ENCODE results near the gene CLIC1.

CLIC1 gene

DNA sequence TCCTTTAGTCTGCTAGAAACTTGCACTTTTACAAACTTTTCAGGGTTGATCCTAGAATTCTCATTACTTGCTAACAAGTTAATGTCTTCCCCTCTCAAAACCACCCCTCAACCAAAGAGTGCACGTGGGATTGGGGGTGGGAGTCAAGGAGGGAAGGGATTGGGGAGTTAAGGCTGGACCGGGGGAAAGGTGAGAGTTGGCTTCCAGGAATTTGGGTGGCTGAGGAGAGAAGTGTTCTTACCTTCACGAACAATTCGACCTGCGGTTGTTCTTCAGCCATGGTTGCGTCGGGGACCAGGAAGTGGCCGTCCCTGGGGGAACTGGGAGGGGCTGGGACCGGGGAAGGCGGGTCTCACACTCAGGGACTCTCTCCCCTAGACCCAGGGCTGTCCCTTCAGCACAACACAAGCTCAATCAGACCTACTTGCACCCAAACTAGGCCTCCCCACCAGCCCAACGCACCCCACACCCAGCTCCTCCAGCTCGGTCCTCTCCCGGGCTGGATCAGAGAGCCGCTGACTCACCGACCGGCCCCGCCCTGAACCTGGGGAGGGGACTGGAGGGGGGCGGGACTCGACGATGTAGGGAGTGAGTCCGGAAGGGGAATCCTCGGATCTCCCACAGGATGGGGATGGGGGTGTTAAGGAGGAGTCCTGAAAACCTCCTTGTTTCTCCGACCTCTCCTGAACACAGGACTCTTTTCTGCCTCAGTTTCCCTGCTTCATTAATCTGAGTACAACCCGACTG, at the start of gene CLIC1:
CLIC1 (minus strand) TSS at position 510 of the 747 bp plus-strand sequence; CDS start at position 280, 230 bp downstream.
- H3K27me3 ChIP-seq (replicated peaks; ENCODE audit: control insufficient read depth, insufficient read depth, low read length): no peaks in the 10 kb centered on the region
- H3K36me3 ChIP-seq (ENCODE audit: control insufficient read depth, insufficient read depth, low read length): peaks cover 11% of the 10 kb centered on the region
- DNase-seq (ENCODE audit: extremely low read depth, insufficient read length): peak; percentile 87
- TF ChIP-seq, protein P1, sequence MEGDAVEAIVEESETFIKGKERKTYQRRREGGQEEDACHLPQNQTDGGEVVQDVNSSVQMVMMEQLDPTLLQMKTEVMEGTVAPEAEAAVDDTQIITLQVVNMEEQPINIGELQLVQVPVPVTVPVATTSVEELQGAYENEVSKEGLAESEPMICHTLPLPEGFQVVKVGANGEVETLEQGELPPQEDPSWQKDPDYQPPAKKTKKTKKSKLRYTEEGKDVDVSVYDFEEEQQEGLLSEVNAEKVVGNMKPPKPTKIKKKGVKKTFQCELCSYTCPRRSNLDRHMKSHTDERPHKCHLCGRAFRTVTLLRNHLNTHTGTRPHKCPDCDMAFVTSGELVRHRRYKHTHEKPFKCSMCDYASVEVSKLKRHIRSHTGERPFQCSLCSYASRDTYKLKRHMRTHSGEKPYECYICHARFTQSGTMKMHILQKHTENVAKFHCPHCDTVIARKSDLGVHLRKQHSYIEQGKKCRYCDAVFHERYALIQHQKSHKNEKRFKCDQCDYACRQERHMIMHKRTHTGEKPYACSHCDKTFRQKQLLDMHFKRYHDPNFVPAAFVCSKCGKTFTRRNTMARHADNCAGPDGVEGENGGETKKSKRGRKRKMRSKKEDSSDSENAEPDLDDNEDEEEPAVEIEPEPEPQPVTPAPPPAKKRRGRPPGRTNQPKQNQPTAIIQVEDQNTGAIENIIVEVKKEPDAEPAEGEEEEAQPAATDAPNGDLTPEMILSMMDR (IDR thresholded peaks at IDR 0.05; ENCODE audit: insufficient read depth, low read length, poor library complexity, severe bottlenecking): no peak
- peak within 1 kb of the TSS; percentile 84 for H3K4me3 ChIP-seq (replicated peaks; ENCODE audit: low read depth, low read length)

DNA sequence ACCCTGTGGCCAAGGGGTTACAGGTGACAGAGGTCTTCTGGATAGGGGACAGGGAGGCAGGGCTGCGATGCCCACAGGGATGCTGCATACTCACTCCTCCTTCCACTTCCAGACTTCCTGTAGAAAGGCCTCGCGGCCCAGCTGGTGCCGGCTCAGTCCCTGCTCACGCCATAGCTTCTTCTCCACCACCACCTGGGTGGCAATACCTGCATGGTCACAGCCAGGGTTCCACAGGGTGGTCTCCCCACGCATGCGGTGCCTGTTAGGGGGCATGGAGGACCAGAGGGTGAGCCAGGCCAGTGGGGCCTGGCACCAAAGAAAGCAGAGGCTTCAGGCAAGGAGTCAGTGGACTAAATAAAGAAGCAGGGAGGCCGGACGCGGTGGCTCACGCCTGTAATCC, 49.1 kb upstream of the CLIC1 start:
- peaks cover 34% of the 10 kb centered on the region for H3K36me3 ChIP-seq (ENCODE audit: control insufficient read depth, insufficient read depth, low read length)
- no peak for DNase-seq (ENCODE audit: extremely low read depth, insufficient read length)
- H3K27me3 ChIP-seq (replicated peaks; ENCODE audit: control insufficient read depth, insufficient read depth, low read length): no peaks in the 10 kb centered on the region
- H3K4me3 ChIP-seq (replicated peaks; ENCODE audit: low read depth, low read length): no peak overlapping the region
- TF ChIP-seq, protein P1 (IDR thresholded peaks at IDR 0.05; ENCODE audit: insufficient read depth, low read length, poor library complexity, severe bottlenecking): no peak

DNA sequence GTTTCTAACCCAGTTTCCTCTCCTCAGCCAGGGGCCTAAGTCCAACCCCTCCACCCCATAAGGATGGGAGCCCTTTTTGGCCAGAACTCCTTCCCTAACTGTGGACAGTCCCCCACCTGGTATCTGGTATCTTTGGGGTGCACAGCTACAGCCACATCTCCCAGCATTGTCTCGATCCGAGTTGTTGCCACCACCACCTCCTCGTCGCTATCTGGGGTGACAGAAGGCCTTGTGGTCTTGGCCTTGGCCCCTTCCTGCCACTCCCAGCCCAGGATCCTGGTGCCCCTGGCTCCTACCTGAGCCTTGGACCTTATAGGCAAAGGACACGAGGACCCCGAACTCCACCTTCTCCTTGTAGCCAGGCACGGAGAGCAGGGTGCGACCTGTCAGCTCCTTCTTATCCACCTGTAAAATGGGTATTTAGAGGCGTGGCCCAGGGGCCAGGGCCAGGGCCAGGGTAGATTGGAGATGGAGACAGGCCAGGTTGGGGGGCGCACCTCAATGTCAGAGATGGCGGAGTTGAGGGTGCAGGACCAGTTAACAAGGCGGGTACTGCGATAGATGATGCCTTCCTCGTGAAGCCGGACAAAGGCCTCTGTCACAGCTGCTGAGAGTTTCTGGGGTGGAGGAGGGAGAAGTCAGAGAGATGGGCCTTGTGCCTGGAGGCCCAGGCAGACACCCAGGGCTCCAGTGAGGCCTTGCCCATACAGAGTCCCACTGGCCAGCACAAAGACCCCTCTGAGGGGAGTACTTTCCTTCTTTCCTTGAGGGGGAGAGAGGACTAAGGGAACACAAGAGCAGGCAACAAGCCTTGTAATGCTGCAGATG, 48.0 kb upstream of the CLIC1 start:
- DNase-seq (ENCODE audit: extremely low read depth, insufficient read length): no peak
- TF ChIP-seq, protein P1 (IDR thresholded peaks at IDR 0.05; ENCODE audit: insufficient read depth, low read length, poor library complexity, severe bottlenecking): no peak
- no peak overlapping the region for H3K4me3 ChIP-seq (replicated peaks; ENCODE audit: low read depth, low read length)
- H3K36me3 ChIP-seq (ENCODE audit: control insufficient read depth, insufficient read depth, low read length): peaks cover 41% of the 10 kb centered on the region
- no peaks in the 10 kb centered on the region for H3K27me3 ChIP-seq (replicated peaks; ENCODE audit: control insufficient read depth, insufficient read depth, low read length)

DNA sequence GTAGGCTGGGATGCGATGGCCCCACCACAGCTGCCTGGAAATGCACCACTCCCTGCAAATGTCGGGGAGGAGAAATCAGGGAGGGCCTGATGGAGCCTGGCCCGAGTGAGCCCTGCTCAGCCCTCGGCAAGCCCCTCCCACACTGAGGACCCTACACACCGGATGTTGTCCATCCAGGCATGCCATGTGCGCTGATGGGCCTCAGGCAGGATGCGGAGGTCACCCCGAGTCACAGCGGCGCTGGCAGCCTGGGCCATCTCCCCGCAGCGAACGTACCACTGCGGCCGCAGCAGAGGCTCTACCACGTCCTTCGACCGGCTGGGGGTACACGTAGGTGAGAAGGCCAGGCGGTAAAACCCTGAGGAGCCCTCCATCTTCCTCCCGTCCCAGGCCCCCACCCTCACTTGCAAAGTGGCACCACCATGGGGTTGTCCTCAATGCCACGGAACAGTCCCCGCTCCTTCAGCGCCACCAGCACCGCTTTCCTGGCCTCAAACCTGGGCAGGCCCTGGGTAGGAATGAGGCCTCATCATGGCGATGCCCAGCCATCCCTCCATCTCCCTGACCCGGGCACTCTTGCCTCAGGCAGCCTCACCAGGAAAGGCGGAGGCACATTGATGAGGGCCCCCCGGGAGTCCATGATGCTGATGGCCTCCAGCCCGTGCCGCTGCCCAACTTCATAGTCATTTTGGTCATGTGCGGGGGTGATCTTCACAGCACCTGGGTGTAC, 46.0 kb upstream of the CLIC1 start:
- H3K27me3 ChIP-seq (replicated peaks; ENCODE audit: control insufficient read depth, insufficient read depth, low read length): no peaks in the 10 kb centered on the region
- DNase-seq (ENCODE audit: extremely low read depth, insufficient read length): no peak
- TF ChIP-seq, protein P1 (IDR thresholded peaks at IDR 0.05; ENCODE audit: insufficient read depth, low read length, poor library complexity, severe bottlenecking): no peak
- H3K4me3 ChIP-seq (replicated peaks; ENCODE audit: low read depth, low read length): no peak overlapping the region
- peaks cover 52% of the 10 kb centered on the region for H3K36me3 ChIP-seq (ENCODE audit: control insufficient read depth, insufficient read depth, low read length)

DNA sequence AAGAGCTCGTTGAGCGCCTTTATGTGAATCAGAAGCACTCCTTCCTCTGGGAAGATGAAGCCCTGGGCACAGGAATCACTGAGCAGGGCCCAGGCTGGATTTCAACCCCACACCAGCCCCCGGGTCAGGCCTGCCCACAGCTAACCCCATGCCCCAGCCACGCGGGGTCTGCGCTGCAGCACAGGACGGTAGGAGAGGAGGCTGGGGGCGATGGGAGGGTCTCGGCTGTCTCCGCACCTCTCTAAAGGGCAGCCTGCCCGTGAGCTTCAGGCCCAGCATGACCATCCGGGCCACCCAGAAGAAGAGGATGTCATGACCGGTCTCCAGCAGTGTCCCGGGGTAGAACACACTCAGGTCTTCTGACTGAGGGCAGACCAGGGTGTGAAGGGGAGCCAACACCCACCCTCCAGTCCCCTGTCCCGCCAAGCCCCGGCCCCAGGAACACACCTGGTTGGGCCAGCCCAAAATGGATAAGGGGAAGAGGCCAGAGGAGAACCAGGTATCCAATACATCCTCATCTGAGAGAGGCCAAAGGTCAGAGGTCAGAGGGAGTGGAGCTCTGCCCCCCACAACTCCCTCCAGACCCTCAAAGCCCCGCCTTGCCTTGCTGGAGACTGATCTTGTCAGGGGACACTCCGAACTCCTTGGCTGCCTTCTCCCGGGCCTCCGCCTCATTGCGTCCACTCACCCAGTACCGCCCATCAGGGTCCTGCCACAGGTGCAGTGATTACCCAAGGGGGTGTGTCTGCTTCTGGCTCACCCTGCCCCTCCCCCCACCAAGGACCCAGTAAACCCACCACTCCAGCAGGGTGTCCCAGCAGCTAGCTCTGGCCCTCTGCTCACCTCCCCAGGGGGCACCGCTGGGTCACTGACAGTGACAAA, 45.2 kb upstream of the CLIC1 start:
- TF ChIP-seq, protein P1 (IDR thresholded peaks at IDR 0.05; ENCODE audit: insufficient read depth, low read length, poor library complexity, severe bottlenecking): no peak
- Histone ChIP-seq H3K27me3 (replicated peaks; ENCODE audit: control insufficient read depth, insufficient read depth, low read length) (no peaks in the 10 kb centered on the region), H3K36me3 (ENCODE audit: control insufficient read depth, insufficient read depth, low read length) (peaks cover 52% of the 10 kb centered on the region), H3K4me3 (replicated peaks; ENCODE audit: low read depth, low read length) (no peak overlapping the region)
- DNase-seq (ENCODE audit: extremely low read depth, insufficient read length): no peak

All from GM06990 (cell line).